Panc1 (cell line): Measurements from ENCODE around the gene FGF9.

Experiments
- CTCF ChIP-seq: fragments of 450-650 bp; IDR thresholded peaks from 2 replicates; pipeline ENCODE4 v1.5.1; 2017; ENCODE audit warnings: mild to moderate bottlenecking
- POLR2AphosphoS5 ChIP-seq: IDR thresholded peaks from 2 replicates; pipeline ENCODE4 v1.6.1; 2012; ENCODE audit warnings: mild to moderate bottlenecking, low read depth, low read length, moderate library complexity
- SIN3A ChIP-seq: IDR thresholded peaks from 2 replicates; pipeline ENCODE4 v1.6.1; 2012; ENCODE audit warnings: low read depth, mild to moderate bottlenecking, low read length, moderate library complexity, borderline replicate concordance; ENCODE audit not compliant: insufficient read depth
- TCF7L2 ChIP-seq: IDR thresholded peaks from 2 replicates; pipeline ENCODE4 v1.6.1; 2011; ENCODE audit warnings: mild to moderate bottlenecking, low read depth, low read length, inconsistent platforms
- TF ChIP-seq, protein P1 (sequence below), 2 experiments: IDR thresholded peaks; 2 replicates each; pipeline ENCODE4 v1.6.1; 2011 to 2012; ENCODE audit warnings: low read depth in 2 of 2, control low read depth in 1 of 2, low read length in 1 of 2, mild to moderate bottlenecking in 1 of 2, moderate library complexity in 1 of 2; ENCODE audit not compliant: insufficient read depth in 1 of 2

GRCh38 chr13:21674490-21675009 lies 3.7 kb downstream of the FGF9 start:
- TF ChIP-seq CTCF, result no peak
- no peak for TF ChIP-seq POLR2AphosphoS5
- TF ChIP-seq, protein P1, sequence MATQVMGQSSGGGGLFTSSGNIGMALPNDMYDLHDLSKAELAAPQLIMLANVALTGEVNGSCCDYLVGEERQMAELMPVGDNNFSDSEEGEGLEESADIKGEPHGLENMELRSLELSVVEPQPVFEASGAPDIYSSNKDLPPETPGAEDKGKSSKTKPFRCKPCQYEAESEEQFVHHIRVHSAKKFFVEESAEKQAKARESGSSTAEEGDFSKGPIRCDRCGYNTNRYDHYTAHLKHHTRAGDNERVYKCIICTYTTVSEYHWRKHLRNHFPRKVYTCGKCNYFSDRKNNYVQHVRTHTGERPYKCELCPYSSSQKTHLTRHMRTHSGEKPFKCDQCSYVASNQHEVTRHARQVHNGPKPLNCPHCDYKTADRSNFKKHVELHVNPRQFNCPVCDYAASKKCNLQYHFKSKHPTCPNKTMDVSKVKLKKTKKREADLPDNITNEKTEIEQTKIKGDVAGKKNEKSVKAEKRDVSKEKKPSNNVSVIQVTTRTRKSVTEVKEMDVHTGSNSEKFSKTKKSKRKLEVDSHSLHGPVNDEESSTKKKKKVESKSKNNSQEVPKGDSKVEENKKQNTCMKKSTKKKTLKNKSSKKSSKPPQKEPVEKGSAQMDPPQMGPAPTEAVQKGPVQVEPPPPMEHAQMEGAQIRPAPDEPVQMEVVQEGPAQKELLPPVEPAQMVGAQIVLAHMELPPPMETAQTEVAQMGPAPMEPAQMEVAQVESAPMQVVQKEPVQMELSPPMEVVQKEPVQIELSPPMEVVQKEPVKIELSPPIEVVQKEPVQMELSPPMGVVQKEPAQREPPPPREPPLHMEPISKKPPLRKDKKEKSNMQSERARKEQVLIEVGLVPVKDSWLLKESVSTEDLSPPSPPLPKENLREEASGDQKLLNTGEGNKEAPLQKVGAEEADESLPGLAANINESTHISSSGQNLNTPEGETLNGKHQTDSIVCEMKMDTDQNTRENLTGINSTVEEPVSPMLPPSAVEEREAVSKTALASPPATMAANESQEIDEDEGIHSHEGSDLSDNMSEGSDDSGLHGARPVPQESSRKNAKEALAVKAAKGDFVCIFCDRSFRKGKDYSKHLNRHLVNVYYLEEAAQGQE (IDR thresholded peaks at IDR 0.05; ENCODE audit: insufficient read depth in 1 of 2, low read depth in 2 of 2, low read length in 1 of 2), result no peak
- TF ChIP-seq SIN3A, result no peak
- TF ChIP-seq TCF7L2, result no peak
